ENCODE measurements around the gene RPS21.

- TF ChIP-seq, protein P1, sequence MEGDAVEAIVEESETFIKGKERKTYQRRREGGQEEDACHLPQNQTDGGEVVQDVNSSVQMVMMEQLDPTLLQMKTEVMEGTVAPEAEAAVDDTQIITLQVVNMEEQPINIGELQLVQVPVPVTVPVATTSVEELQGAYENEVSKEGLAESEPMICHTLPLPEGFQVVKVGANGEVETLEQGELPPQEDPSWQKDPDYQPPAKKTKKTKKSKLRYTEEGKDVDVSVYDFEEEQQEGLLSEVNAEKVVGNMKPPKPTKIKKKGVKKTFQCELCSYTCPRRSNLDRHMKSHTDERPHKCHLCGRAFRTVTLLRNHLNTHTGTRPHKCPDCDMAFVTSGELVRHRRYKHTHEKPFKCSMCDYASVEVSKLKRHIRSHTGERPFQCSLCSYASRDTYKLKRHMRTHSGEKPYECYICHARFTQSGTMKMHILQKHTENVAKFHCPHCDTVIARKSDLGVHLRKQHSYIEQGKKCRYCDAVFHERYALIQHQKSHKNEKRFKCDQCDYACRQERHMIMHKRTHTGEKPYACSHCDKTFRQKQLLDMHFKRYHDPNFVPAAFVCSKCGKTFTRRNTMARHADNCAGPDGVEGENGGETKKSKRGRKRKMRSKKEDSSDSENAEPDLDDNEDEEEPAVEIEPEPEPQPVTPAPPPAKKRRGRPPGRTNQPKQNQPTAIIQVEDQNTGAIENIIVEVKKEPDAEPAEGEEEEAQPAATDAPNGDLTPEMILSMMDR (IDR thresholded peaks at IDR 0.05), result no peak
- TF ChIP-seq POLR2A (IDR thresholded peaks at IDR 0.05), result no peak
Observed at GRCh38 chr20:62346398-62347150, 40.3 kb upstream of the RPS21 start.
